WTC11 (cell line): Measurements from ENCODE around the gene IZUMO2. TPM values are rescaled to one million over a fixed set of nuclear protein-coding genes. Genes with fewer than 3 reads are reported as not detected.
A peak's percentile ranks its signal among the peaks of the same experiment; 100 is the strongest.

Experiments used
- ATAC-seq: fragments of 200-7000 bp; cut with Tn5 transposase; 2 replicates; pipeline ENCODE4 v1.10.0; 2021; ENCODE audit warnings: mild to moderate bottlenecking, moderate library complexity
- CTCF ChIA-PET: fragments of 300-600 bp; sonication (Branson Sonifier 250); formaldehyde crosslinking; loops from one replicate; lab custom pipeline; 2021; ENCODE audit warnings: antibody characterized with exemption; lab: Charles Lee
- POLR2A ChIA-PET: fragments of 350-600 bp; sonication (Branson Sonifier 250); formaldehyde crosslinking; loops from one replicate; lab custom pipeline; 2021; ENCODE audit warnings: antibody characterized with exemption; lab: Charles Lee
- DNase-seq: peaks from one replicate; pipeline ENCODE4 v3.0.0; 2021; ENCODE audit warnings: low spot score
- H3K27ac Mint-ChIP-seq: 2 replicates; pipeline ENCODE4 v1.8.0; 2021; ENCODE audit warnings: mixed read lengths
- H3K27me3 Mint-ChIP-seq: 2 replicates; pipeline ENCODE4 v1.8.0; 2021; ENCODE audit warnings: low read depth, mild to moderate bottlenecking, moderate library complexity, mixed read lengths
- H3K36me3 Mint-ChIP-seq: 2 replicates; pipeline ENCODE4 v1.8.0; 2021; ENCODE audit warnings: mixed read lengths
- H3K4me1 Mint-ChIP-seq: 2 replicates; pipeline ENCODE4 v1.8.0; 2022; ENCODE audit warnings: mixed read lengths
- H3K4me3 Mint-ChIP-seq: 2 replicates; pipeline ENCODE4 v1.8.0; 2021; ENCODE audit warnings: mild to moderate bottlenecking, moderate library complexity, mixed read lengths
- H3K9me3 Mint-ChIP-seq: 2 replicates; pipeline ENCODE4 v1.8.0; 2021; ENCODE audit warnings: mixed read lengths
- CBFB ChIP-seq: sonication (generic); formaldehyde crosslinking; IDR thresholded peaks from 2 replicates; pipeline ENCODE4 v1.8.1; 2022; ENCODE audit warnings: mild to moderate bottlenecking, low read depth, missing genetic modification reagents
- CREM ChIP-seq: sonication (generic); formaldehyde crosslinking; IDR thresholded peaks from 2 replicates; pipeline ENCODE4 v1.8.1; 2022; ENCODE audit warnings: mild to moderate bottlenecking, missing genetic modification reagents, moderate library complexity
- FOXP1 ChIP-seq: sonication (generic); formaldehyde crosslinking; IDR thresholded peaks from 2 replicates; pipeline ENCODE4 v1.8.0; 2022; ENCODE audit warnings: missing genetic modification reagents, mild to moderate bottlenecking, moderate library complexity, borderline replicate concordance
- FOXP4 ChIP-seq: sonication (generic); formaldehyde crosslinking; IDR thresholded peaks from 2 replicates; pipeline ENCODE4 v1.8.0; 2022; ENCODE audit warnings: mild to moderate bottlenecking, missing genetic modification reagents
- GABPB1 ChIP-seq: sonication (generic); formaldehyde crosslinking; IDR thresholded peaks from 2 replicates; pipeline ENCODE4 v1.8.1; 2023; ENCODE audit warnings: mild to moderate bottlenecking, missing genetic modification reagents
- IRF1 ChIP-seq: sonication (generic); formaldehyde crosslinking; IDR thresholded peaks from 2 replicates; pipeline ENCODE4 v1.8.0; 2023; ENCODE audit warnings: missing genetic modification reagents
- KAT7 ChIP-seq: sonication (generic); formaldehyde crosslinking; IDR thresholded peaks from 2 replicates; pipeline ENCODE4 v1.8.1; 2023; ENCODE audit warnings: missing genetic modification reagents, mild to moderate bottlenecking, borderline replicate concordance
- MLX ChIP-seq: sonication (generic); formaldehyde crosslinking; IDR thresholded peaks from 2 replicates; pipeline ENCODE4 v1.8.1; 2023; ENCODE audit warnings: mild to moderate bottlenecking, missing genetic modification reagents, moderate library complexity
- MXD4 ChIP-seq: fragments of 250-450 bp; sonication (Bioruptor Pico); IDR thresholded peaks from 2 replicates; pipeline ENCODE4 v1.8.0; 2021; ENCODE audit warnings: mild to moderate bottlenecking, moderate library complexity, borderline replicate concordance
- NFATC4 ChIP-seq: fragments of 250-450 bp; sonication (Bioruptor Pico); IDR thresholded peaks from 2 replicates; pipeline ENCODE4 v1.9.0; 2021; ENCODE audit warnings: mild to moderate bottlenecking
- NFE2L1 ChIP-seq: sonication (generic); formaldehyde crosslinking; IDR thresholded peaks from 2 replicates; pipeline ENCODE4 v1.8.1; 2023; ENCODE audit warnings: missing genetic modification reagents
- NR3C1 ChIP-seq: sonication (generic); formaldehyde crosslinking; conservative IDR thresholded peaks from 2 replicates; pipeline ENCODE4 v1.8.1; 2023; ENCODE audit warnings: low read depth, mild to moderate bottlenecking, missing genetic modification reagents
- OVOL2 ChIP-seq: fragments of 250-450 bp; sonication (Bioruptor Pico); IDR thresholded peaks from 2 replicates; pipeline ENCODE4 v1.9.0; 2021; ENCODE audit warnings: mild to moderate bottlenecking, borderline replicate concordance
- RELA ChIP-seq: sonication (generic); formaldehyde crosslinking; IDR thresholded peaks from 2 replicates; pipeline ENCODE4 v1.8.1; 2022; ENCODE audit warnings: missing genetic modification reagents, mild to moderate bottlenecking, borderline replicate concordance
- SP1 ChIP-seq: sonication (generic); formaldehyde crosslinking; conservative IDR thresholded peaks from 2 replicates; pipeline ENCODE4 v1.8.1; 2022; ENCODE audit warnings: missing genetic modification reagents
- STAT6 ChIP-seq: sonication (generic); formaldehyde crosslinking; conservative IDR thresholded peaks from 2 replicates; pipeline ENCODE4 v1.8.1; 2023; ENCODE audit warnings: mild to moderate bottlenecking, low read depth, missing genetic modification reagents, moderate library complexity
- TEAD4 ChIP-seq: sonication (generic); formaldehyde crosslinking; IDR thresholded peaks from 2 replicates; pipeline ENCODE4 v1.8.0; 2022; ENCODE audit warnings: mild to moderate bottlenecking, missing genetic modification reagents
- ZNF138 ChIP-seq: sonication (generic); formaldehyde crosslinking; conservative IDR thresholded peaks from 2 replicates; pipeline ENCODE4 v1.8.1; 2022; ENCODE audit warnings: mild to moderate bottlenecking, moderate library complexity, missing genetic modification reagents
- ZNF263 ChIP-seq: sonication (generic); formaldehyde crosslinking; IDR thresholded peaks from 2 replicates; pipeline ENCODE4 v1.8.1; 2022; ENCODE audit warnings: low read depth, mild to moderate bottlenecking, moderate library complexity, missing genetic modification reagents
- ZNF281 ChIP-seq: sonication (generic); formaldehyde crosslinking; IDR thresholded peaks from 2 replicates; pipeline ENCODE4 v1.8.0; 2023; ENCODE audit warnings: mild to moderate bottlenecking, missing genetic modification reagents
- ZNF396 ChIP-seq: fragments of 250-450 bp; sonication (Bioruptor Pico); IDR thresholded peaks from 2 replicates; pipeline ENCODE4 v1.8.0; 2021; ENCODE audit warnings: mild to moderate bottlenecking, moderate library complexity, borderline replicate concordance
- ZNF423 ChIP-seq: fragments of 250-450 bp; sonication (Bioruptor Pico); IDR thresholded peaks from 2 replicates; pipeline ENCODE4 v2.1.2; 2022; ENCODE audit warnings: mild to moderate bottlenecking, moderate library complexity
- total RNA-seq: library from RNA; stranded (reverse); gene quantifications from 3 replicates; pipeline ENCODE4 v1.2.3, GENCODE V29; 2021

IZUMO2 gene
- total RNA-seq, 1 experiment from 2014 or later = 1.0 TPM

GRCh38 chr19:50195224-50195623, 32.1 kb upstream of the IZUMO2 start:
- TF ChIP-seq CREM (CRISPR knock-in tag) = no peak
- TF ChIP-seq MXD4 (CRISPR knock-in tag) = no peak
- TF ChIP-seq IRF1 (CRISPR knock-in tag) = no peak
- no peak for TF ChIP-seq ZNF263 (CRISPR knock-in tag)
- no peak for TF ChIP-seq FOXP1 (CRISPR knock-in tag)
- TF ChIP-seq STAT6 = no peak
- TF ChIP-seq ZNF281 (CRISPR knock-in tag) = no peak
- TF ChIP-seq, all 79 proteins: peak for 0
- POLR2A ChIA-PET = no interaction called here
- Mint-ChIP-seq H3K4me3 (no peak overlapping the region), H3K27me3 (peaks cover 33% of the 10 kb centered on the region), H3K27ac (no peak overlapping the region), H3K4me1 (peaks cover 3% of the 10 kb centered on the region; the same call in 1 of the 2 replicates), H3K36me3 (no peaks in the 10 kb centered on the region), H3K9me3 (no peaks in the 10 kb centered on the region)
- DNase-seq = no peak
- no peak for ATAC-seq
- CTCF ChIA-PET = interaction anchor here (1.1 to 1.9 kb wide), 4 partner anchors 10 to 57 kb away, joined by 3 to 6 read pairs (median 4); no protein-coding TSS in a partner anchor

GRCh38 chr19:50192463-50193211, 29.6 kb upstream of the IZUMO2 start:
- ChIA-PET CTCF (interaction anchor here (1.0 kb wide), 1 partner anchor 67 kb away, joined by 4 read pairs; no protein-coding TSS in a partner anchor), POLR2A (interaction anchor here (0.6 kb wide), 1 partner anchor 183 kb away, joined by 4 read pairs; the partner anchor contains the start of gene NR1H2)
- Mint-ChIP-seq H3K27ac (no peak overlapping the region), H3K4me3 (no peak overlapping the region), H3K9me3 (no peaks in the 10 kb centered on the region), H3K27me3 (peaks cover 33% of the 10 kb centered on the region), H3K36me3 (no peaks in the 10 kb centered on the region), H3K4me1 (no peaks in the 10 kb centered on the region)
- TF ChIP-seq MLX (CRISPR knock-in tag) = no peak
- TF ChIP-seq ZNF281 (CRISPR knock-in tag) = no peak
- no peak for TF ChIP-seq ZNF396 (CRISPR knock-in tag)
- no peak for TF ChIP-seq FOXP4 (CRISPR knock-in tag)
- no peak for TF ChIP-seq TEAD4 (CRISPR knock-in tag)
- no peak for TF ChIP-seq KAT7 (CRISPR knock-in tag)
- TF ChIP-seq CREM (CRISPR knock-in tag) = no peak
- TF ChIP-seq GABPB1 = no peak
- TF ChIP-seq NFATC4 (CRISPR knock-in tag) = no peak
- TF ChIP-seq CBFB = no peak
- no peak for TF ChIP-seq NFE2L1 (CRISPR knock-in tag)
- TF ChIP-seq ZNF138 = no peak
- no peak for TF ChIP-seq NR3C1 (CRISPR knock-in tag)
- no peak for TF ChIP-seq SP1 (CRISPR knock-in tag)
- no peak for TF ChIP-seq OVOL2 (CRISPR knock-in tag)
- no peak for TF ChIP-seq RELA (CRISPR knock-in tag)
- TF ChIP-seq ZNF423 = no peak
- DNase-seq (no peak), ATAC-seq (0 out of 2 replicates have a peak, but pooled peaks have one; percentile 22)
